Neural cell (in vitro differentiated cells): ENCODE results near the gene TUBA1A. TPM values are rescaled to one million over a fixed set of nuclear protein-coding genes. Genes with fewer than 3 reads are reported as not detected.

Experiments used
- H2AFZ ChIP-seq: fragments of 200-600, 300-800 bp; sonication (generic), shearing (Covaris generic); 2 replicates; pipeline ENCODE4 v1.6.0; 2014; ENCODE audit warnings: low read depth, mild to moderate bottlenecking, antibody characterized with exemption, low read length, moderate library complexity
- H3F3A ChIP-seq: fragments of 200-600 bp; shearing (Covaris generic); 2 replicates; pipeline ENCODE4 v1.6.1; 2016; ENCODE audit warnings: mild to moderate bottlenecking, moderate library complexity, mixed read lengths, antibody characterized with exemption, low read length; ENCODE audit not compliant: insufficient read depth, poor library complexity, severe bottlenecking
- H3K27ac ChIP-seq: fragments of 200-600, 300-800 bp; sonication (generic), shearing (Covaris generic); 2 replicates; pipeline ENCODE4 v1.5.1; 2014; ENCODE audit warnings: mild to moderate bottlenecking, low read length, moderate library complexity
- H3K27me3 ChIP-seq: fragments of 300-800, 200-600 bp; sonication (generic), shearing (Covaris generic); 2 replicates; pipeline ENCODE4 v1.6.0; 2014; ENCODE audit warnings: mild to moderate bottlenecking, low read depth, low read length, moderate library complexity; ENCODE audit not compliant: insufficient read depth
- H3K36me3 ChIP-seq: fragments of 300-800, 200-600 bp; sonication (generic), shearing (Covaris generic); 2 replicates; pipeline ENCODE4 v1.5.1; 2014; ENCODE audit warnings: mild to moderate bottlenecking, antibody characterized with exemption, low read length, moderate library complexity; ENCODE audit not compliant: insufficient read depth
- H3K4me2 ChIP-seq: fragments of 300-800, 200-600 bp; sonication (generic), shearing (Covaris generic); 2 replicates; pipeline ENCODE4 v1.6.0; 2014; ENCODE audit warnings: mild to moderate bottlenecking, low read length
- H3K4me3 ChIP-seq: fragments of 300-800, 200-600 bp; sonication (generic), shearing (Covaris generic); 2 replicates; pipeline ENCODE4 v1.5.1; 2014; ENCODE audit warnings: mild to moderate bottlenecking, low read length, moderate library complexity
- H3K79me2 ChIP-seq: fragments of 200-600 bp; shearing (Covaris generic); replicated peaks from 2 replicates; pipeline ENCODE4 v1.6.0; 2014; ENCODE audit warnings: mild to moderate bottlenecking, low read length, moderate library complexity; ENCODE audit not compliant: insufficient read depth
- H3K9ac ChIP-seq: fragments of 300-800, 200-600 bp; sonication (generic), shearing (Covaris generic); 2 replicates; pipeline ENCODE4 v1.6.1; 2016; ENCODE audit warnings: mild to moderate bottlenecking, low read length, mixed read lengths
- H3K9me2 ChIP-seq: fragments of 200-600 bp; shearing (Covaris generic); 2 replicates; pipeline ENCODE4 v1.6.1; 2016; ENCODE audit warnings: mild to moderate bottlenecking, low read length, mixed read lengths; ENCODE audit not compliant: insufficient read depth
- H3K9me3 ChIP-seq: fragments of 200-600, 300-800 bp; sonication (generic), shearing (Covaris generic); 2 replicates; pipeline ENCODE4 v1.6.1; 2016; ENCODE audit warnings: mild to moderate bottlenecking, mixed run types, low read length, moderate library complexity, mixed read lengths
- H4K20me1 ChIP-seq: fragments of 200-600 bp; shearing (Covaris generic); 2 replicates; pipeline ENCODE4 v1.6.1; 2016; ENCODE audit warnings: mild to moderate bottlenecking, mixed run types; ENCODE audit not compliant: insufficient read depth
- EP300 ChIP-seq: fragments of 450-650 bp; conservative IDR thresholded peaks from 2 replicates; pipeline ENCODE4 v1.6.1; 2014; ENCODE audit warnings: antibody characterized with exemption, mild to moderate bottlenecking, moderate library complexity; ENCODE audit not compliant: poor library complexity, severe bottlenecking
- POLR2AphosphoS5 ChIP-seq: IDR thresholded peaks from 2 replicates; pipeline ENCODE4 v1.6.1; 2012
- REST ChIP-seq: IDR thresholded peaks from 2 replicates; pipeline ENCODE4 v1.6.1; 2012; ENCODE audit warnings: borderline replicate concordance
- SMC3 ChIP-seq: fragments of 450-650 bp; conservative IDR thresholded peaks from 2 replicates; pipeline ENCODE4 v1.6.1; 2014; ENCODE audit warnings: antibody characterized with exemption, mild to moderate bottlenecking, moderate library complexity; ENCODE audit not compliant: poor library complexity
- TAF1 ChIP-seq: IDR thresholded peaks from 2 replicates; pipeline ENCODE4 v1.6.1; 2012; ENCODE audit warnings: low read depth
- polyA plus RNA-seq: library from polyadenylated mRNA; depleted of rRNA; stranded (reverse); fragments of >200 nt; gene quantifications from 2 replicates; pipeline ENCODE4 v1.2.3, GENCODE V29; 2014

Gene TUBA1A
- polyA plus RNA-seq, 1 donor from 2014 or later, result 14,333 TPM

- no peak for TF ChIP-seq TAF1
- TF ChIP-seq REST, result no peak
- no peaks in the 10 kb centered on the region for H3K9me2 ChIP-seq
- H2AFZ ChIP-seq, result no peak overlapping the region
- H3K9me3 ChIP-seq, result no peaks in the 10 kb centered on the region
- no peaks in the 10 kb centered on the region for H3K27me3 ChIP-seq
- H3K4me2 ChIP-seq, result no peak overlapping the region
- no peaks in the 10 kb centered on the region for H3K36me3 ChIP-seq
- no peak overlapping the region for H3K9ac ChIP-seq
- no peak overlapping the region for H3K4me3 ChIP-seq
- H3K27ac ChIP-seq, result no peak overlapping the region
- H3F3A ChIP-seq, result peaks cover 4% of the 10 kb centered on the region
- H3K79me2 ChIP-seq, result peaks cover 70% of the 10 kb centered on the region
- no peaks in the 10 kb centered on the region for H4K20me1 ChIP-seq
Observed at GRCh38 chr12:49230176-49230804, 41.4 kb upstream of the TUBA1A start.

- peak overlapping the region; percentile 39 for H3K9ac ChIP-seq
- peaks cover 4% of the 10 kb centered on the region for H3F3A ChIP-seq
- no peaks in the 10 kb centered on the region for H3K36me3 ChIP-seq
- no peaks in the 10 kb centered on the region for H3K27me3 ChIP-seq
- H3K9me2 ChIP-seq, result no peaks in the 10 kb centered on the region
- no peak for TF ChIP-seq SMC3
- no peak overlapping the region for H3K4me2 ChIP-seq
- H3K4me3 ChIP-seq, result peak overlapping the region; percentile 13
- H3K27ac ChIP-seq, result peak overlapping the region; percentile 73
- H3K79me2 ChIP-seq, result peaks cover 56% of the 10 kb centered on the region
- H2AFZ ChIP-seq, result no peak overlapping the region
- no peaks in the 10 kb centered on the region for H4K20me1 ChIP-seq
- no peaks in the 10 kb centered on the region for H3K9me3 ChIP-seq
Observed at GRCh38 chr12:49228653-49229052, 39.8 kb upstream of the TUBA1A start.

- H4K20me1 ChIP-seq, result no peaks in the 10 kb centered on the region
- H3K27me3 ChIP-seq, result no peaks in the 10 kb centered on the region
Observed at GRCh38 chr12:49227713-49228112, 38.8 kb upstream of the TUBA1A start.

More at GRCh38 chr12:49227713-49228112, 38.8 kb upstream of the TUBA1A start:
- Histone ChIP-seq H3K27ac (peak overlapping the region; percentile 73), H3K9ac (peak overlapping the region; percentile 39), H3K36me3 (no peaks in the 10 kb centered on the region), H2AFZ (peak overlapping the region; percentile 5), H3K79me2 (peaks cover 47% of the 10 kb centered on the region), H3K9me3 (no peaks in the 10 kb centered on the region), H3K9me2 (no peaks in the 10 kb centered on the region), H3F3A (no peaks in the 10 kb centered on the region), H3K4me3 (peak overlapping the region; percentile 13), H3K4me2 (no peak overlapping the region)
- peak; percentile 12 for TF ChIP-seq POLR2AphosphoS5
- TF ChIP-seq SMC3, result no peak
- TF ChIP-seq EP300, result no peak
- peak; percentile 21 for TF ChIP-seq REST
